Left ventricle myocardium superior (tissue), 1 donor: ENCODE measurements around the gene TRAF6. TPM values are rescaled to one million over a fixed set of nuclear protein-coding genes. Genes with fewer than 3 reads are reported as not detected.

Source experiments
- ATAC-seq: fragments of 200-7000 bp; cut with Tn5 transposase; one replicate; pipeline ENCODE4 v1.9.1; 2020; ENCODE audit warnings: mild to moderate bottlenecking, moderate library complexity
- DNase-seq: peaks from one replicate; pipeline ENCODE4 v3.0.0-alpha.2; 2020
- intact Hi-C: fragments of 100-400 bp; cut with micrococcal nuclease; formaldehyde crosslinking; loops from one replicate; pipeline ENCODE4 v1.11.0; 2022
- total RNA-seq: library from RNA; stranded (reverse); fragmentation: NEBNext Ultra II Directional; extraction: Animal tissue kit (Norgen Biotek cat#: 25700); gene quantifications from one replicate; pipeline ENCODE4 v1.2.1, GENCODE V29; 2021
- donor health status: DM: no; HTN: yes; CAD: no; lungs with severe emphysema.

TRAF6 gene
- total RNA-seq, 1 donor from 2014 or later, result 11.6 TPM

- ATAC-seq, result no peak
- intact Hi-C loops, result no loop called here
Measured at GRCh38 chr11:36447514-36447913, 62.6 kb downstream of the TRAF6 start.

GRCh38 chr11:36446135-36446534 lies 63.9 kb downstream of the TRAF6 start:
- ATAC-seq (no peak), DNase-seq (no peak)
- intact Hi-C loops, result no loop called here

More at GRCh38 chr11:36447514-36447913, 62.6 kb downstream of the TRAF6 start:
- no peak for DNase-seq

DNA sequence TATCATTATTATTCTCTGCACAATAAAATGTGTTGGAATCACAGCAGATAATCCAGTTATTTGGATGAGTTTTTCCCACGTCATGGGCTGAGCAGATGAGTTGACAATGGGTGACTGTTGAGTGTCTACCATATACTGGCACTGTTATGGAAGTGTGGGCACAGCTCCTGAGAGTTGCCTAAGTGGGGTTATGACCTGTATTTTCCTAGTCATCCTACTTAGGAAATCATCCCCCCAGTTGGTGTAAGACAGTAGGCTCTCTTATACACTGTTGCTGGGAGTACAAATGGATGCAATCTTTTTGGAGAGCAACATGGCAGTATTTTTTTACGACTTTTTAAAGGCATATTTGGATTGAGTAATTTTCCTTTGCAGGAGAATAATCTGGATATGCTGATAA lies 66.4 kb downstream of the TRAF6 start:
- no peak for ATAC-seq
- no peak for DNase-seq
- intact Hi-C loops, result no loop called here

DNA sequence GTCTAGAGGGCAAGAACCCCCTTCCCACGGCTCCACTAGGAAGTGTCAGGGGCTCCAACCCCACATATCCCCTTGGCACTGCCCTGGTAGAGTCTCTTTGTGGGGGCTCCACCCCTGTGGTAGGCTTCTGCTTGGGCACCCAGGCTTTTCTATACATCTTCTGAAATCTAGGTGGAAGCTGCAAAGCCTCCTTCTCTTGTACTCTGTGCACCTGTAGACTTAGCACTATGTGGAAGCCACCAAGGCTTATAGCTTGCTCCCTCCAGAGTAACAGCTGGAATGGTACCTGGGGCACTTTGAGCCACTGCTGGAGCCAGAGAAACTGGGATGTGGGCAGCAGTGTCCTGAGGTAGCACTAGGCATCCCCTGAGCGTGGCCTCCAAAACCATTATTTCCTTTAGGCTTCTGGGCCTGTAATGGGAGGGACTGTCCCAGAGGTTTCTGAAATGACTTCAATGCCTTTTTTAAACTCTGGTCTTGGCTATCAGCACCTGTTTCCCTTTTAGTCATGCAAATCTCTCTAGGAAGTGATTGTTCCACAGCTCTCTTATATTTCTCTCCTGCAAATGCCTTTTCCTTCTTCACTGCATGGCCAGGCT lies 68.4 kb downstream of the TRAF6 start:
- ATAC-seq (peak; percentile 76), DNase-seq (no peak)
- intact Hi-C loops, result no loop called here

- no peak for ATAC-seq
- intact Hi-C loops, result no loop called here
- no peak for DNase-seq
Measured at GRCh38 chr11:36438126-36438525, 71.9 kb downstream of the TRAF6 start.

DNA sequence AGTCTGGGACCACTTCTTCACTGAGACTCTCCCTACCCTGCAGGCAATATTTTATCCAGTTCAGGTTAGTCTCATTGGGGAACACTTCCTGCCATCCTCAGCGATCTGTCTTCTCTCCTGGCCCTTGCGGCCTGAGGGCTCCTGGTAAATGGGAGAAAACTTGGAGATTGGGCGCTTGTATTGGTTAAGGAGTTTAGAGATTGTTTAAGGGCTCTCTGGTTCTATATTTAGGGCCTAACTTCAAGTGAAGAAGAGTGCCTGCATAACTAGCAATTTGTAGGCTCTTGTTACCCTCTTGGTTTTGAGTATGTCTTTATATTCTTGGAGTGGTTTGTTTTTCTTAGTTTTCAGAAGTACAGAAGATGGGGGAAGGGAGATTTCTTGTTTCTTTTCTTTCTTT lies 72.7 kb downstream of the TRAF6 start:
- intact Hi-C loops, result no loop called here
- DNase-seq, result no peak
- no peak for ATAC-seq

Other genes starting within 250 kb of the TRAF6 start
- 59.7 TPM for gene COMMD9, start 220.8 kb downstream of the TRAF6 start, total RNA-seq
- gene PRR5L, start 214.0 kb downstream of the TRAF6 start, total RNA-seq, result 1.6 TPM
- 1.4 TPM for gene RAG1, start 57.7 kb upstream of the TRAF6 start, total RNA-seq
- 44.6 TPM for gene IFTAP, start 84.2 kb upstream of the TRAF6 start, total RNA-seq
- not detected for gene RAG2, start 88.0 kb upstream of the TRAF6 start, total RNA-seq